PC-9 (cell line): ENCODE data around the gene SV2C.

Experiments used
- EZH2 ChIP-seq: fragments of 200-600 bp; sonication (generic); IDR thresholded peaks from 2 replicates; pipeline ENCODE4 v1.8.0; 2017; ENCODE audit warnings: antibody characterized with exemption, low read depth
- TF ChIP-seq, protein P1 (sequence below): fragments of 200-600 bp; sonication (generic); conservative IDR thresholded peaks from 2 replicates; pipeline ENCODE4 v1.6.1; 2017; ENCODE audit warnings: mixed run types, antibody characterized with exemption, mild to moderate bottlenecking, moderate library complexity

DNA sequence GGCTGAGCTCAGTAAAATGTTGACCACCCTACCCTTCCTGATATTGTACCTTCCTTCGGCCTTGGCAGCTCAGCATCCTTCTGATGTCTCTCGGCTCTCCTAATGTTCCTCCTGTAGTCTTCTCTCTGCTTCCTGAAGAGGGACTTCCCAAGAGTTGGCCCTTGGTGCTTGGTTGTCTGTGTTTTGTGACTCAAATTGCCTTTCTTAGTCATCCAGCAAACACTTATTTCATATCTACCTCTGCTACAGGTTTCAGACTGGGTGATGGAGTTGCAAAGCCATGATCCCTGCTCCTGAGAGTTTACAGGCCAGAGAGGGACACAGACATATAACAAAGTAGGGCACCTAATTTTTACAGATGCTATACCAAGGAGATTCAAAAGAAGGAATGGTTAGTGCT is 70.1 kb downstream of the SV2C start:
- no peak for TF ChIP-seq EZH2
- TF ChIP-seq, protein P1, sequence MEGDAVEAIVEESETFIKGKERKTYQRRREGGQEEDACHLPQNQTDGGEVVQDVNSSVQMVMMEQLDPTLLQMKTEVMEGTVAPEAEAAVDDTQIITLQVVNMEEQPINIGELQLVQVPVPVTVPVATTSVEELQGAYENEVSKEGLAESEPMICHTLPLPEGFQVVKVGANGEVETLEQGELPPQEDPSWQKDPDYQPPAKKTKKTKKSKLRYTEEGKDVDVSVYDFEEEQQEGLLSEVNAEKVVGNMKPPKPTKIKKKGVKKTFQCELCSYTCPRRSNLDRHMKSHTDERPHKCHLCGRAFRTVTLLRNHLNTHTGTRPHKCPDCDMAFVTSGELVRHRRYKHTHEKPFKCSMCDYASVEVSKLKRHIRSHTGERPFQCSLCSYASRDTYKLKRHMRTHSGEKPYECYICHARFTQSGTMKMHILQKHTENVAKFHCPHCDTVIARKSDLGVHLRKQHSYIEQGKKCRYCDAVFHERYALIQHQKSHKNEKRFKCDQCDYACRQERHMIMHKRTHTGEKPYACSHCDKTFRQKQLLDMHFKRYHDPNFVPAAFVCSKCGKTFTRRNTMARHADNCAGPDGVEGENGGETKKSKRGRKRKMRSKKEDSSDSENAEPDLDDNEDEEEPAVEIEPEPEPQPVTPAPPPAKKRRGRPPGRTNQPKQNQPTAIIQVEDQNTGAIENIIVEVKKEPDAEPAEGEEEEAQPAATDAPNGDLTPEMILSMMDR = no peak
